LoVo (cell line): ENCODE data around the gene EDAR.

Experiments used
- DNase-seq: peaks from one replicate; pipeline ENCODE4 v3.0.0-alpha.2; 2016; ENCODE audit warnings: low spot score

Gene EDAR

DNA sequence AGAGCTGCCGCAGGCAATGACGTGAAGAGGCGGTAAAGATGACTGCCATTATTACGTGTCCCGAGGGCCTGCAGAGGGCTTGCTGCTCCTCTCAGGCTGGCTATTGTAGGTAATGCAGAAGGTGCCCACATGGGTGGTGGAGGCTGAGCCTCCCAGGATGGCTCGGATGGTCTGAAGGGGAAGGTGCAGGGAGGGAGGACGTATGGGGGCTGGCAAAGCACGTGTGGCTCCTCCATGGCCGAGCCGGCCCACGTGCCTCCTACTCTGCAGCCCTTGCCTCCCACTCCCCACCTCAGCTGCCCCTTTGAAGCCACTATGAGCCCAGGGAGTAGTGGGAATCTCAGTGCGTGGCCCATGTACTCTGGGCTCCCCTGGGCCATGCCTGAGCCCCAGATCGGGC is 48.9 kb downstream of the EDAR start:
- DNase-seq: no peak

DNA sequence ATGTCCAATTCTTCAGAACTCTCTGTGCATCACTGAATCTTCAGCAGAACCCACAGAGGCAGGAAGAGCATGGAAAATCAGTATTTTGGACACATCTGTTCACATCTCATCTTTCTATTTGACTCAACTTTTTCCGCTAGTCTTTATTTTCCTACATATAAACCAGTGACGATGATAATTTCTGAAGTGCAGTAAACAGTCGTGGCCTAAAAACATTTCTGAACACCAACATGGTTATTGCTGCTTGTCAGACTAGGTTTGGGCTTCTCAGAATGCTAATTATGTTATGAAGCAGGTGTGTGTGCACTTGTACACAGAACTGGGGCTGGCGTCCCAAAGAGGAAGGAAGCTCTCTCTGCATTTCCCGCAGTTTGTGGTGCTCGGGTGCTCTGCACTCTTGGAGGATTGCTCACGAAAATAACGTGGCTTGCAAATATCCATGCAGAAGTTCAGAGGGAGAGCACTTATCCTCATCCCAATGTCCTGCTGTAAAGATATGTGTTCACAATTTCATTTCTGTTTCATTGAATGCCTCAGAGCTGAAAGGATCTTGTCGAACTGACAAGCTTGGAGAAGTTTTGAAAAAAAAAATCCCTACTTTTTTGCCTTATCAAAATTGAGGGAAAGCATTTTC is 50.8 kb downstream of the EDAR start:
- no peak for DNase-seq

DNA sequence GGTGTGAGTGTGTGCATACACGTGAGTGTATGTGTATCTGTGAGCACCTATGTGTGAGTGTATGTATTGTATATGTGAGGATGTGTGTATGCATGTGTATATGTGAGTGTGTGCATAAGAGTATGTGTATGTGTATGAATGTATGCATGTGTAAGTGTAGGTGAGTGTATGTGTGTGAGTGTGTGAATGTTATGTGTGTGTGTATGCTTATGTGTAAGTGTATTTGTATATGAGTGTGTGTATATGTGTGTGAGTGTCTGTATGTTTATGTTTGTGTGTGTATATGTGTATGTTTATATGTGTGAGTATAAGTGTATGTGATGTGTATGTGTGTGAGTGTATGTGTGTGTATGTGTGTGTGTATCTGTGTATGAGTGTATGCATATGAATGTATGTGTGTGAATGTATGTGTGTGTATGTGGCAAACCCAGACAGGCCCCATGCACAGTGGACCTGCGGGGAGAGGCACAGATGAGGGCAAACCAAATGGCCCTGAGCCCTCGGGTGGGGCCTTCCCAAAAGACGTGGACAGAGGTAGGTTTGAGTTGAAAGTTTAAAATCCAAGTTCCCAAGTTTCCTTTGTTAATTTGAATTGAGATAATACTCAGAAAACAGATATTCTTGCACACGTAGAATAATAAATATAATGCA is 51.5 kb downstream of the EDAR start:
- DNase-seq: no peak

DNA sequence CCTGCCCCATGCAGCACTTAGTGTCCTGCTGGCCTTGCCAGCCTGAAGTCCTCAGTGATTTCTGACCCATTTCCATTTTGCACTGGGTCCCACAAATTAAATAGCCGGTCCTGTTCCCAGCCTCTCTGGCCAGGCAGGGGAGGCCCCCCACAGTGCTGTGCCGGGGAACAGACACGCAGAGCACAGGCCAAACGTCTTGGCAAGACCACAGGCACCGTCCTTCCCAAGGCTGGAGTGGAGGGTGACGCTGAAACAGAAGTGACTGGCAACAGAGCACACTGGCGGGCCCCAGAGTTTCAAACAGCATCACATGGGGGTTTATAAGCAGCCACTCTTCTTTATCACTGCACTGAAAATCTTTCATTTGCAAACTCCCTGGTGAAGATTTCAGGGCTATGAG is 52.2 kb downstream of the EDAR start:
- DNase-seq: no peak

- DNase-seq: no peak
These were observed 52.8 kb downstream of the EDAR start for GRCh38 chr2:108936076-108936864.

DNA sequence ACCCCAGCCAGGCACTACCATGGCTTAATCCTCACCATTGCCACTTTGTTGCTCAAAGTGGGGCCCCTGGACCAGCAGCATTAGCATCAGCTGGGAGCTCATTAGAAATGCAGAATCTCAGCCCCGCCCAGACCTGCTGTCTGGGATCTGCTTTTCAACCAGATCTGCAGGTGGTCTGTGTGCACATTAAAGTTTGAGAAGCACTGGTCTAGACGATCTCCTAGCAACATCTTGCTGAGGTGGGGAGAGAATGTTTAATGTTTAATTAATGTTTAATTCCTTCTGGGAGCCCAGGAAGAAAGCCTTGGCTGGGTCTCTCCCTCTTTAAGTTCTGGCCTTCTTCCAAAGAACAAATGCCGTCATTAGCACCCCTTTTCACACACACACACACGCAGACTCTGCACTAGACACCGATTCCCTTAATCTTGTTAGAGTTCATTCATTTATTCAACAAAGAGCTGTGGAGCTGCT is 53.7 kb downstream of the EDAR start:
- no peak for DNase-seq

DNA sequence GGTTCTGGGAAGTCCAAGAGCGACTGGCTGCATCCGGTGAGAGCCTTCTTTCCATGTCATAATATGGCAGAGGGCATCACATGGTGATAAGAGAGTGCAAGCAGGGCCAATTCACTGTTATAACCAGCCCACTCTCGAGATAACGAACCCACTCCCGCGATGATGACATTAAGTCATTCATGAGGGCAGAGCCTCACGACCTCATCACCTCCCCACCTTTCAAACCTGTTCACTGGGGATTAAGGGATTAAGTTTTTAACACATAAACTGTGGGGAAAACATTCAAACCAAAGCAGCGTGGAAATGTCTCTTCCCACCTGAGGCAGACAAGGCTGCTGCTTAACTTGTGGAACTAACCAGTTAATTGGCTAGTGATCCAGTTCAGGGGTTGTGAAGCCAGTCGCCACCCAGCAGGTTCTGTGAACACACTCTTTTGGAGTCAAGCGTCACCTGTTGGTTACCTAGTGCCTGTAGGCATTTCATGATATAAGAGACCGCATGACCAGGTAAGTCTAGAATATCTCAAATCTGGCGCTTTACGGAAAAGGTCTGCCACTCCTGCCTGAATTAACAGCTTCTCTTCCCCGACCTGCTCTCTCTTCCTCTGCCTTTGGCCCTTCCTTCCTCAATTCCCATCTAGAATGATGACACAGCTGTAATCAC is 54.3 kb downstream of the EDAR start:
- DNase-seq: no peak

GRCh38 chr2:108934151-108934550 is 54.9 kb downstream of the EDAR start:
- DNase-seq: no peak

GRCh38 chr2:108933691-108934117 is 55.3 kb downstream of the EDAR start:
- DNase-seq: peak; percentile 69

DNA sequence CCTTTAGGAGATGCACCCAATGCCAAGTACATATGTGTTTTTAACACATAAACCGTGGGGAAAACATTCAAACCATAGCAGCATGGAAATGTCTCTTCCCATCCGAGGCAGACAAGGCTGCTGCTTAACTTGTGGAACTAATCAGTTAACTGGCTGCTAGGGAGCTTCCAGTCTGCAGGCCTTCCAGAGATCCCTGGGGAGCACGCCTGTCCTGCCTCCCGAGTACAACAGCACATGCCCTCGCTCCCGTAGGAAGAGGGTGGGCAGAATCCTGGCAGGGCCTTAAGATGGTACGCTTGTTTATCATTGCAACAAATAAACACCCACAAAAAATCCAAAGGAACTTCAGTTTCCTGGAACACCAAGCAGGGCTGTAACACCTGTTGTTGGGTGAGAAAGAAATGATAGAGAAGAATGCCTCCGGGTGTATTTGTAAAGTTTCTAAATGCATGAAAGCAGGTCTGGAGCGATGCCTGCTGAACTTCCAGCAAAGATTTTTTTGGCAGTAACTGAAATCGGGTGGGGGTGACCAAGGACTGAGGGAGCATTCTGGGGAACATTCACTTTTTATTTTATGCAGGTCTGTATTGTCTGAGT is 56.2 kb downstream of the EDAR start:
- DNase-seq: no peak

DNA sequence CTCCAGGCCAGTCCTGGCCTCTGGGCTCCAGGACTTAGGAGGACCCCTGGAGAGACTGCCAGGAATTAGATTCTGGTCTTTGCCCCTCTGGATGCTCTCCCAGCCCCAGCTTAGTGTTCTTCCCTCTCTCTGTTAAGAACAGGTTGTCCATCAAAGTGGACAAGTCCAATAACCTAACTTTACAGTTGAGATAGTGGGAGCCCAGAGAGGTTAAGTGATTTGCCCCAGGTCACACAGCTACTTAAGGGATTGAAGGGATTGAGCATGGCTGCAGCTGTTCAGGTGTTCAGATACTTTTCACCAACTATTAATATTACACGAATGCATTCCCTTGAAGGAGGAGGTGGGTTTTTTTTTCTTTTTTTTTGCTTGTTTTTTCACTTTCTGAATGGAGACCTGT is 57.6 kb downstream of the EDAR start:
- DNase-seq: no peak

DNA sequence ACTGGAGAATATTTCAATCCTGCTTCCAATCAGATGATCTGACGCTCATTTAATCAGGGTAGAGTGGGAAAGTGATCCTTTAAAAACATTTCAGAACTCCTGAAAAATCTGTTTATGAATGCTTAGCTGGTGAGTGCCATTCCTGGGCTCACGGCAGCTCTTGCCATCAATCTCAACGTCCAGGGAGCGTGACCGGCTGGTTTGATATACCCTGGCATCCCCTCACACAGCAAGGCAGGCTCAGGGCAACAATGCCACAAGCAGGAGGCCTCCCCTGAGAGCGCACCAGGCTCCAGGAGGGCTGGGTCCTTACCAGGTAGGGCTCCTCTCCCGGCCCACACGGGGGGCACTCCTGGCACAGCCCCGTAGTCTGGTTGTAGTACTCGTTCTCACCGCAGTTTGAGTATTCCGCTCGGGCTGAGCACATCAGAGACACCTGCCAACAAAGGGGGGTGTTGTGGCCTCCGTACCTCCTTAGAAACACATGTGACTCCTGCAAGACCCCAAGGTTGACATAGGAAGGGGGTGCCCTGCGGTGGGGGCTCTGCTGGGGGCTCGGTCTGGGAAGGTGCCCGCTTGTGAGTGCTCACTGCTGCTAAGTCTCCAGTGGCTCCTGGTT is 59.1 kb downstream of the EDAR start:
- no peak for DNase-seq

- DNase-seq: no peak
These were observed 60.2 kb downstream of the EDAR start for GRCh38 chr2:108928660-108929377.

DNA sequence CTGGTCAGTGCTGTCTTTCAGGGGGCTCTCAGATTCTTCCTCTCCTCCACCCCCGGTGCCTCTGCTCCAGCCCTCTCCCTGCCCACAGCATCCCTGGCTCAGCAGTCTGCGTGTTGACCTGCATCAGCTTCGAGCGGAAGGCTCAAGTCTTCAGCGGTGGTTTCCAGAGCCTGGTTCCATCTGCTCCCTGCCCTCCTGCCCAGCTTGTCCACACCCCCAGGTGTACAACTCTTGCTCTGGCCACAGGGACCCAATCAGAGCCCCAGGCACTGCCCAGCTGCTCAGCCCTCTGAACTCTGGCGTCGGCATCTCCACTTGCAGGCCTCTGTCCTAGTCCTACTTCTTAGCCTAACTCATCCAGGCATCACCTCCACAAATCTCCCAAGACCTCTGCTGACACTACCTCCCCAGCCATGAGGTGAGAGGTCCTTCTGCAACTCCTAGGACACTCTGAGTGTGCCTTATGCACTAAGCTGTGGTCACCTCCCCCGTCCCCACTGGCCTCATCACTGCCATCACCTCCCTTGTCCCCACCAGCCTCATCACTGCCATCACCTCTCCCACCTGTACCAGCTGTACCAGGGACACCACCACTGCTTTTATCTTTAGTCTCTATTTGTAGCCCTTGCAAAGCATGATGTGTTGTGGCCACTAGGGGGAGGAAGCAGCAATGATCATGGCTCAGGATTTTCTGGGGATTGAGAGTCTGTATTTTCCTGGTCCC is 60.9 kb downstream of the EDAR start:
- peak; percentile 67 for DNase-seq

GRCh38 chr2:108927405-108927804 is 61.6 kb downstream of the EDAR start:
- no peak for DNase-seq

DNA sequence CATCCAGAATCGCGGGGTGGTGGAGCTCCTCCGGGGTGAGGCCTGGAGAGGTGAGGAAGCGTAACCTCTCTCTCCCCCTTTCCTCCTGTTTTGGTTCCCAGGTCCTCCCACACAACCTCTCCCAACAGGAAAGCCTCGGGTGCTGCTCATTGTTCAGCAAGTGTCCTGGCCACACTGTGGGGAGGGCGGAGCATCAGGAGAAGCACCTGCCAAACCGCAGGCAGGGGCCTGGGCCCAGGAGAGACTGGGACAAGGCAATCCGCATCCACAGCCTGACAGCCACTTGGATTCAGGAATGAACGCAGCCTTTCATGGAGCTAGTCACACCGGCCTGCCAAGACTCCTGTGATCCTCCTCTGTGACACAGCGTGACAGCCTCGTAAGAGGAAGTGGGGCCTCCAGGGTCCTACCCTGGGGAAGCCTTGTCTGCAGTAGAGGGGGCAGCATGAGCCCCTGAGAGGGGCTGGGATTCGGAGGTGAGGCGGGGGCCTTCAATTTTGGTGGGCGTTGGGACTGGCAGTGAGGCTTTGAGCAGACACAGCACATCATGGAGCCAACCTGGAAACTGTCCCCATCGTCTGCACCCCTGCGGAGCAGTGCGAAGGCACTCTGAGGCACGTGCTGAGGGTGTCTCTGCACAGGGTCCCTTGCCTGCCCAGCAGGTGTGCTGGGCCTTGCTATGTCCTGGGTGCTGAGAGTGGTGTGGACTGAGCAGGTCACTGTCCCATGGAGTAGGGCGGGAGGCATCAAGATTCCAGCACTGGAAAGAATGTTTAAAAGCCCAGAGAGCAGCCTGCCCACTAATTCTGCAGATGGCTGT is 62.2 kb downstream of the EDAR start:
- no peak for DNase-seq

DNA sequence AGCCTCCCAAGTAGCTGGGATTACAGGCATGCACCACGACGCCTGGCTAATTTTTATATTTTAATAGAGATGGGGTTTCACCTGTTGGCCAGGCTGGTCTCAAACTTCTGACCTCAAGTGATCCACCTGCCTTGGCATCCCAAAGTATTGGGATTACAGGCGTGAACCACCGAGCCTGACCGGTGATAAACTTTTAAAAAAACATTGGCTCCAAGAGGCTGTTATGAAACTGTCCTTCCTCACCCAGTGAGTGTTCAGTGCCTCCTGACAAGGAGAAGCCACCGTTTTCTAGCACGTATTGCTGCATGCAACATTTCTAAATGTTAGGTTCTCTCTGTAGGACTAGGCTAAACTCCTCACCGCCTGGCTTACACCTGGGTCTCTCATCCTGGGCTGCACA is 63.3 kb downstream of the EDAR start:
- DNase-seq: no peak

DNA sequence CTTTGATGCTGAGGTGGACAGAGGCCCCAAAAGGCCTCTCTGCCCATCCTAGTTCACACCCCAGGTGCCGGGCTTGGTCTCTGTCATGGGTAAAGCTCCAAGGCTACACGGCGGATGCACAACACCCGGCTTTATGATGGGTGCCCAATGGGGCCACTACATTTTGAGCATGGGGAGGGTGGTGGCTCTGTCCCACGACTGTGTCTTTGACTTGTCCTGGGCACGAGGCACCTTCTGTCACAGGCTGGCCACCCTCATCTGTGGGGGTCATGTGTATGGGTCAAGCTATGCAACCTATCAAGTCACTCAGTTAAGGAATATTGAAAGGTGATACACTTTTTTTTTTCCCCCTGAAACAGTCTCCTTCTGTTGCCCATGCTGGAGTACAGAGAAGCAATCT is 63.7 kb downstream of the EDAR start:
- DNase-seq: no peak

GRCh38 chr2:108924580-108925251 is 64.3 kb downstream of the EDAR start:
- DNase-seq: no peak
